ENCODE measurements around the gene TEX29. TPM values are rescaled to one million over a fixed set of nuclear protein-coding genes. Genes with fewer than 3 reads are reported as not detected.

Gene TEX29
- total RNA-seq, 6 experiments from 2014 or later: 0.42 TPM; not detected in 5

DNA sequence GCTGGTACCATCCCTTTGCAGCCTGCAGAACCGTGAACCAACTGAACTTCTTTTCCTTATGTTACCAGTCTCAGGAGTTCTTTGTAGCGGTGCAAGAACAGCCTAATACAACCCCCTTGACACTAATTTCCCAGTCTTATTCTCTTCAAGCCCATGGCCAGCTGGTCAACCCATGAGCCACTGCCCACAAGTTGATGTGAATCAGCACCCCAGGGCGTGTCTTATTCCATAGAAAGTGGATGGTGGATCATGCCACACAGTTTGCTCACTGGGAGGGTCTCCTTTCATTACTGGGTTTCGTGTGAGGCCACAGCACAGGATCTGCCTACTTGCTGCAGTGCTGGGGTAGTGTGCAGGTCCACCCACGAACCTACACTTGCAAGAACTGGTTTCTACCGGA lies 27.0 kb downstream of the TEX29 start:
- TF ChIP-seq POLR2A (IDR thresholded peaks at IDR 0.05): no peak
- TF ChIP-seq, protein P1, sequence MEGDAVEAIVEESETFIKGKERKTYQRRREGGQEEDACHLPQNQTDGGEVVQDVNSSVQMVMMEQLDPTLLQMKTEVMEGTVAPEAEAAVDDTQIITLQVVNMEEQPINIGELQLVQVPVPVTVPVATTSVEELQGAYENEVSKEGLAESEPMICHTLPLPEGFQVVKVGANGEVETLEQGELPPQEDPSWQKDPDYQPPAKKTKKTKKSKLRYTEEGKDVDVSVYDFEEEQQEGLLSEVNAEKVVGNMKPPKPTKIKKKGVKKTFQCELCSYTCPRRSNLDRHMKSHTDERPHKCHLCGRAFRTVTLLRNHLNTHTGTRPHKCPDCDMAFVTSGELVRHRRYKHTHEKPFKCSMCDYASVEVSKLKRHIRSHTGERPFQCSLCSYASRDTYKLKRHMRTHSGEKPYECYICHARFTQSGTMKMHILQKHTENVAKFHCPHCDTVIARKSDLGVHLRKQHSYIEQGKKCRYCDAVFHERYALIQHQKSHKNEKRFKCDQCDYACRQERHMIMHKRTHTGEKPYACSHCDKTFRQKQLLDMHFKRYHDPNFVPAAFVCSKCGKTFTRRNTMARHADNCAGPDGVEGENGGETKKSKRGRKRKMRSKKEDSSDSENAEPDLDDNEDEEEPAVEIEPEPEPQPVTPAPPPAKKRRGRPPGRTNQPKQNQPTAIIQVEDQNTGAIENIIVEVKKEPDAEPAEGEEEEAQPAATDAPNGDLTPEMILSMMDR (IDR thresholded peaks at IDR 0.05): no peak
- no peak for DNase-seq
- no peaks in the 10 kb centered on the region for H3K36me3 ChIP-seq
- no peaks in the 10 kb centered on the region for H3K4me1 ChIP-seq
- no peak overlapping the region for H3K4me3 ChIP-seq
- no peaks in the 10 kb centered on the region for H3K9me3 ChIP-seq
- WGBS (ENCODE audit: insufficient coverage, low coverage, low lambda C conversion rate, missing lambda C conversion rate): 78% methylated on average over 5 of the region's 6 CpGs
- no peaks in the 10 kb centered on the region for H3K27me3 ChIP-seq
- no peak overlapping the region for H3K27ac ChIP-seq
- intact Hi-C loops (cut with DNase I): no loop called here
- no peak for ATAC-seq

DNA sequence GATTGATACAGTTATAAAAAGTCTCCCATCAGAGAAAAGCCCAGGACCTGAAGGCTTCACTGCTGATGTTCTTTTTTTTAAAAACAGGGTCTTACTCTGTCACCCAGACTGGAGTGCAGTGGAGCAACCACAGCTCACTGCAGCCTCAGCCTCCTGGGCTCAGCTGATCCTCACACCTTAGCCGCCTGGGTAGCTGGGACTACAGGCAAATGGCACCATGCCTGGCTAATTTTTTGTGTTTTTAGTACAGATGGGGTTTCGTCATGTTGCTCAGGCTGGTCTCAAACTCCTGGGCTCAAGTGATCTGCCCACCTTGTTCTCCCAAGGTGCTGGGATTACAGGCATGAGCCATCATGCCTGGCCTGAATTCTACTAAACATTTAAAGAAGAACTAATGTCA lies 33.1 kb downstream of the TEX29 start:
- intact Hi-C loops (cut with DNase I): no loop called here
- H3K36me3 ChIP-seq: no peaks in the 10 kb centered on the region
- ATAC-seq (no peak), DNase-seq (no peak)
- 58% methylated on average over 2 of the region's 2 CpGs for WGBS (ENCODE audit: insufficient coverage, low coverage, low lambda C conversion rate, missing lambda C conversion rate)
- no peak overlapping the region for H3K27ac ChIP-seq
- H3K4me3 ChIP-seq: no peak overlapping the region
- no peaks in the 10 kb centered on the region for H3K27me3 ChIP-seq
- H3K4me1 ChIP-seq: no peaks in the 10 kb centered on the region
- no peaks in the 10 kb centered on the region for H3K9me3 ChIP-seq
- TF ChIP-seq POLR2A (IDR thresholded peaks at IDR 0.05): no peak
- TF ChIP-seq, protein P1 (IDR thresholded peaks at IDR 0.05): no peak

DNA sequence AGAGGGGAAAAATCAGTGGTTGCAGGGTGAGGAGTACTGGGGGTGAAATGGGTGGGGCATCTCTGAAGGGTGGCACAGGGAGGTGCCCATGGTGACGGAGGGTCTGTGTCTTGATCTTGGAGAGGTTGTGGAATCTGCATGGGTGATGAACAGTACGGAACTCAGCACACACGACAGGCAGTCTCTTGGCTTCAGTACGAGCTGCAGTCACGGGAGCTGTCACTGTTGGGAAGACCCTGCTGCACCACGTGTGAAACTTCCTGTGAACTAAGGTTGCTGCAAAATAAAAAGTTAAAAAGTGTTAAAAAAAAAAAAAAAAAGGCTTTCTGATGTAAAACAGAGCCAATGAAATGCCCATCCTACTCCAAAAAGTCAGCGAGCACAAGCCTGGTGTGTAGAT lies 34.3 kb downstream of the TEX29 start:
- H3K27me3 ChIP-seq: no peaks in the 10 kb centered on the region
- H3K4me3 ChIP-seq: no peak overlapping the region
- ATAC-seq: no peak
- WGBS (ENCODE audit: insufficient coverage, low coverage, low lambda C conversion rate, missing lambda C conversion rate): 36% methylated on average over 7 of the region's 7 CpGs
- H3K36me3 ChIP-seq: no peaks in the 10 kb centered on the region
- DNase-seq: no peak
- H3K9me3 ChIP-seq: no peaks in the 10 kb centered on the region
- no peak for TF ChIP-seq POLR2A (IDR thresholded peaks at IDR 0.05)
- TF ChIP-seq, protein P1 (IDR thresholded peaks at IDR 0.05): no peak
- H3K27ac ChIP-seq: no peak overlapping the region
- intact Hi-C loops (cut with DNase I): no loop called here
- no peaks in the 10 kb centered on the region for H3K4me1 ChIP-seq

DNA sequence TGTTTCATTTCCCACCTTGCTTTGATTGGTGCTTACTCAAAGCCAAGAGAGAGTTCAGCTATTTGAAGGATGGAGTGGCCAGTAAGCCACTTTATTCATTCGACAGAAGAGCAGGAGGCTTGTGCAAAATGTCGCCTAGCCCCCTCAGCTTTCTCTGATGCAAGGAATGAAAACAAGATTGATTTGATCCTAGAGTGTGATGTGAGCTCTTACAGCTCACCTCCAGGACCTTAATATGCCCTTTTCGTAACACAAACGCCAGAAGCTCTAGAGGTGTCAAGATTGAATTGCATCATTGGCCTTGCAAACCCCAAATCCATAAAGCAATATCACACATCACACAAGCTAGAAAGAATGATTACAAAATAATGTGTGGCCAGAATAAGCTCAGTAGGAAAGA lies 36.4 kb downstream of the TEX29 start:
- intact Hi-C loops (cut with DNase I): no loop called here
- WGBS (ENCODE audit: insufficient coverage, low coverage, low lambda C conversion rate, missing lambda C conversion rate): 60% methylated on average over 4 of the region's 4 CpGs
- Histone ChIP-seq H3K4me1 (no peaks in the 10 kb centered on the region), H3K27me3 (no peaks in the 10 kb centered on the region), H3K36me3 (no peaks in the 10 kb centered on the region), H3K9me3 (no peaks in the 10 kb centered on the region), H3K27ac (no peak overlapping the region), H3K4me3 (no peak overlapping the region)
- DNase-seq: no peak
- TF ChIP-seq, protein P1 (IDR thresholded peaks at IDR 0.05): no peak
- no peak for TF ChIP-seq POLR2A (IDR thresholded peaks at IDR 0.05)
- ATAC-seq: no peak
